AG04450 (cell line): Measurements from ENCODE around the gene C1orf50. TPM values are rescaled to one million over a fixed set of nuclear protein-coding genes. Genes with fewer than 3 reads are reported as not detected.

Experiments
- CTCF ChIA-PET: fragments of 300-600, 350-600 bp; formaldehyde crosslinking; extraction: SDS; loops from one replicate; lab custom pipeline; 2022; ENCODE audit warnings: antibody characterized with exemption, inconsistent platforms; lab: Charles Lee
- POLR2A ChIA-PET: fragments of 350-600 bp; formaldehyde crosslinking; extraction: SDS; loops from one replicate; lab custom pipeline; 2021; ENCODE audit warnings: antibody characterized with exemption, inconsistent platforms; lab: Yijun Ruan, JAX
- DNase-seq: peaks from one replicate; pipeline ENCODE4 v3.0.0-alpha.2; 2011; ENCODE audit warnings: low read depth, low spot score
- H3K27ac ChIP-seq: one replicate; pipeline ENCODE4 v1.5.1; 2012; ENCODE audit warnings: low read depth, low read length, control low read depth
- H3K27me3 ChIP-seq: one replicate; pipeline ENCODE4 v1.6.0; 2012; ENCODE audit warnings: low read length; ENCODE audit not compliant: control insufficient read depth, insufficient read depth
- H3K4me3 ChIP-seq: 2 replicates; pipeline ENCODE4 v1.5.1; 2011; ENCODE audit warnings: mild to moderate bottlenecking, low read depth, low read length, control low read depth
- H3K9me3 ChIP-seq: 2 replicates; pipeline ENCODE4 v1.5.1; 2012; ENCODE audit warnings: low read length; ENCODE audit not compliant: control insufficient read depth, insufficient read depth
- polyA plus RNA-seq: library from polyadenylated mRNA; depleted of rRNA; stranded (reverse); fragments of >200 nt; gene quantifications from 2 replicates; pipeline ENCODE4 v1.2.3, GENCODE V29; 2011; rRNA removed
- TF ChIP-seq, protein P1 (sequence below): IDR thresholded peaks from 2 replicates; pipeline ENCODE4 v1.5.1; 2011; ENCODE audit warnings: low read depth, low read length, control low read depth, inconsistent platforms

Gene C1orf50
- polyA plus RNA-seq, 1 experiment, result 6.4 TPM

DNA sequence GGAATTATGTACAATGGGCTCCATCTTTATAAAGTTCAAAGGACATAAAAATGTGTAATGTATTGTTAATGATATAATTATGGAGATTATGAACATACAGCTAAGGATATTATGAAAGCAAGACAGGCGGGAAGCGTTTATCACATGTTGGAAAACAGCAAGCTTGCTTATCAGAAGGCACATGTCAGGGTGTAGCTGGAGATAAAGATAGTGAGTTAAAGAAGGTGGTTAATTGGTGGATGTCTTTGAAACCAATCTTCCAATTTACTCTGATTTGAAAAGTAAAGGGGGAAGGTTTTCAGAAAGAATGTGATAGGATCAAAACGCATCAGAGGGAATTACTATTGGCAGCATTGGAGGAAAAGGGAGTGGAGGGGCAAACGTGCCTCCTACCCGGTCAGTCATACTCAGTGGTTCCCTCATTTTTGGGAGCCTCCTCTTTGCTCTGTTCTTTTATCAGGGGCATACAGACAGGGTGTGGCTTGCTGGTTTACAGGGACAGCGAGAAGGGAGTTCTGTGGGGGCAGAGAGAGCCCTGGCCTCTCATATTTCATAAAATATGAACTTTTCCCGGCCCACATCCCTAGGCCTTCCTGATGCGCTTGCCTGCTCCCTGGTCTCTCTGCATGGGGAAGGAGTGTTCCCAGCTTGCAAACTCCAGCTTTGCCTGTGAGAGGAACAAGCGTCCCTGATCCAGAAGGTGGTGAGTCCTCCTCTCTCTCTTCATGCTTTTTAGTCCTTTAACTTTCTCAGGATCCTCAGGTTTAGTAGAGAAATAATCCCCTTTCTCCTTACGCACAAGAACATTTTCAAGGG is 58.2 kb downstream of the C1orf50 start:
- ChIA-PET POLR2A (interaction anchor here (1.5 kb wide), 1 partner anchor 21 kb away, joined by 4 read pairs; the partner anchor contains the start of gene ZNF691), CTCF (interaction anchor here (1.3 to 2.3 kb wide), 2 partner anchors 21 to 59 kb away, joined by 3 to 8 read pairs; partner anchors contain the start of gene ZNF691)
- H3K27me3 ChIP-seq, result no peaks in the 10 kb centered on the region
- TF ChIP-seq, protein P1, sequence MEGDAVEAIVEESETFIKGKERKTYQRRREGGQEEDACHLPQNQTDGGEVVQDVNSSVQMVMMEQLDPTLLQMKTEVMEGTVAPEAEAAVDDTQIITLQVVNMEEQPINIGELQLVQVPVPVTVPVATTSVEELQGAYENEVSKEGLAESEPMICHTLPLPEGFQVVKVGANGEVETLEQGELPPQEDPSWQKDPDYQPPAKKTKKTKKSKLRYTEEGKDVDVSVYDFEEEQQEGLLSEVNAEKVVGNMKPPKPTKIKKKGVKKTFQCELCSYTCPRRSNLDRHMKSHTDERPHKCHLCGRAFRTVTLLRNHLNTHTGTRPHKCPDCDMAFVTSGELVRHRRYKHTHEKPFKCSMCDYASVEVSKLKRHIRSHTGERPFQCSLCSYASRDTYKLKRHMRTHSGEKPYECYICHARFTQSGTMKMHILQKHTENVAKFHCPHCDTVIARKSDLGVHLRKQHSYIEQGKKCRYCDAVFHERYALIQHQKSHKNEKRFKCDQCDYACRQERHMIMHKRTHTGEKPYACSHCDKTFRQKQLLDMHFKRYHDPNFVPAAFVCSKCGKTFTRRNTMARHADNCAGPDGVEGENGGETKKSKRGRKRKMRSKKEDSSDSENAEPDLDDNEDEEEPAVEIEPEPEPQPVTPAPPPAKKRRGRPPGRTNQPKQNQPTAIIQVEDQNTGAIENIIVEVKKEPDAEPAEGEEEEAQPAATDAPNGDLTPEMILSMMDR, result no peak
- DNase-seq, result no peak
- H3K27ac ChIP-seq, result no peak overlapping the region
- H3K4me3 ChIP-seq, result no peak overlapping the region
- no peaks in the 10 kb centered on the region for H3K9me3 ChIP-seq

Other genes with a start within 250 kb of the C1orf50 start
- gene PPIH, start 108.8 kb upstream of the C1orf50 start, polyA plus RNA-seq, result 25.8 and 36.1 TPM in 2 replicates
- gene YBX1, start 84.8 kb upstream of the C1orf50 start, polyA plus RNA-seq, result 599 and 636 TPM in 2 replicates
- gene CLDN19, start 27.0 kb upstream of the C1orf50 start, polyA plus RNA-seq, result not detected in 2 replicates
- gene P3H1, start 221 bp upstream of the C1orf50 start, polyA plus RNA-seq, result 156 and 188 TPM in 2 replicates
- 0.04 TPM in 1 of 2 replicates, not detected in the other for gene TMEM269, start 17.7 kb downstream of the C1orf50 start, polyA plus RNA-seq
- gene ERMAP, start 49.9 kb downstream of the C1orf50 start, polyA plus RNA-seq, result 16.1 and 18.2 TPM in 2 replicates
- gene SVBP, start 50.1 kb downstream of the C1orf50 start, polyA plus RNA-seq, result 25.7 and 29.8 TPM in 2 replicates
- gene ZNF691, start 79.4 kb downstream of the C1orf50 start, polyA plus RNA-seq, result 5.6 and 6.3 TPM in 2 replicates
- 114 and 140 TPM in 2 replicates for gene SLC2A1, start 191.6 kb downstream of the C1orf50 start, polyA plus RNA-seq